GM10266 (cell line): ENCODE measurements around the gene PARD3B.

Source experiments
- DNase-seq: peaks from one replicate; pipeline ENCODE4 v3.0.0; 2012; ENCODE audit errors: extremely low spot score
- CTCF ChIP-seq: IDR thresholded peaks from 2 replicates; pipeline ENCODE4 v1.5.1; 2012; ENCODE audit warnings: mild to moderate bottlenecking, low read depth; ENCODE audit not compliant: control insufficient read depth, insufficient read depth; ENCODE audit errors: missing control alignments

Gene PARD3B

DNA sequence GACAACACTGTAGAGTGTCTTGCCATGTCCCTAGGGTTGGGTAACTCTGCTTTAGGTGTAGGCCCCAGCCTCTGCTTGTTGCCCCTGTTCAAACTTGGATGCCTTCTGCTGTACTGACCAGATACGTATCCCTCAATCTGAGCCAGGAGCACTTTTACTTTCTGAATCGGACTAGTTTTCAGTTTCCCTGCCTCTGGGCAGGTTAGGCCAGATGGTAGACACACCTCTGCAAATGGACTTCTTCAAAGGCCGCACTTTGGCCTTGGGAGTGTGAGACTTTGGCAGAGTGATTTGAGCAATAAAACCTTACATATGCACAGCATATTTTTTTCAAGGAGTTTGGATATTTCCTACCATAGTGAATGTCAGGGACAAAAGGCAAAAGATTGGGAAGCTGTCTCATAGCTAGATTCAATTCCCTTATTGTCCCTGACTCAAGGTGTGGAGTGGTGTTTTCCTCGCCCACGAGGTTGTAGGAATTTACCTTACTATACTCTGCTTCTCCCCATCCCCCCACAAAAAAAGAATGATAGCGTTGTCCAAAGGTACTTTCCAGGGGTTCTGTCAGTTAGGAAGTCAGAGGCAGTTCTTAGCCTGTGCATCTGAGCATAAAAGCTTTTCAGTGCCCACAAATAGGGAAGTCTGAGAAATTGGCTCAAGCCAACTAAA lies 15.3 kb upstream of the PARD3B start:
- DNase-seq: no peak
- no peak for TF ChIP-seq CTCF

DNA sequence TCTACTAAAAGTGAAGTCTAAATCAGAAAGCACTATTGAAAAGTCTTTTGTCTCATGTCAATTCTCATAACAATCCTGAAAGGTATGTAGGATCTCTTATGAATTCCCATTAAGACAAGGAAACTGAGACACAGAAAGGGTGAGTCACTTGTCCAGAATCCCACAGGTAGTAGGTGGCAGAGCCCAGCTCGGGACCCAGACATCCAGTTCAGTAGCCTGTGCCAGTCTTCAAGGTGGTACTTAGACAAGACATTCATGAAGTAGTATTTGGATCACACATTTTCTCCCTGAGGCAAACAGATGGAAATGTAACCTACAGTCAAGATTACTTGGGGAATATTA lies 14.8 kb upstream of the PARD3B start:
- no peak for DNase-seq
- no peak for TF ChIP-seq CTCF

DNA sequence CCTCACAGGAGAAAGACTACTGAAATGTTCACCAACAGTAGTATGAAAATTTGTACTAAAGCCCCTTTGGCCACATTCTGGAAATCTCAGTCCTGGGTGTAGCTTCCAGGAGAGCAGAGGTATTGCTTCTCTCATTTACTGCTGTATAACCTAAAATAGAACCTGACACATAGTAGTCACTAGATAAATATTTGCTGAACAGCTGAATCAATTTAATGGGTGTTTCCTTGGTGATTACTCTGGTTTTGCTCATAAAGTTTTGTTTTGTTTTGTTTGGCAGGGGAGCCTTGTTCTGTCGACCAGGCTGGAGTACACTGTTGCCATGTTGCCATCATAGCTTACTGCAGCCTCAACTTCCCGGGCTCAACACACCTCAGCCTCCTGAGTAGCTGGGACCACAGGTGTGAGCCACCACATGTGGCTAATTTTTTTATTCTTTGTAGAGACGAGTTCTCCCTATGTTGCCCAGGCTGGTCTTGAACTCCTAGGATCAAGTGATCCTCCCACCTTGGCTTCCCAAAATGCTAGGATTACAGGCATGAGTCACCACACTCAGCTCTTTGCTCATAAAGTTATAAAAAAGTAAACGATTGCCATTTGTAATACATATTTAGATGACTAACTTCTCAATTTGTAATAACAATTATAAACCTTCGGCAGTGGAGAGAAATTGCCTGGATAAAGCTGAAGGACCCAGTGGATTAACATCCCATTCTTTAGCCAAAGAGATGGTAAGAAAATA lies 11.5 kb upstream of the PARD3B start:
- DNase-seq: no peak
- TF ChIP-seq CTCF: no peak

DNA sequence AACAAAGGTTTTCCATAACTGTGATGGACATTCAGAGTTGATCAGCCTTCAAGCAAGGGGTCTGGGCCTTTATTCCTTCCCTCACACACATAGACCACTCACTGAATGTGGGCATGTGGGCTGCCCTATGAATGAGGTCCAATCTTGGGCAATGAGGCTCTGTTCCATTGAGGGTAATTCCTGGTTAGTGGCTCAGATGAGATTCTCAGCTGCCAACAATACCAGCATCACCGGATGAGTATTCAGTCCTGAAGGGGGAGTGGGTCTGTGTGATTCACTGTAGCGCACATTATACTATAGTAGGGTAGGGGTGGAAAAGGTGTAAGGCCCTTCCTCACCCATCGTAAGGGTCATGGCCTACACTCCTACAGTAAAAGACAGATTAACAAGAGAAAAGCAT lies 9.9 kb upstream of the PARD3B start:
- no peak for TF ChIP-seq CTCF

DNA sequence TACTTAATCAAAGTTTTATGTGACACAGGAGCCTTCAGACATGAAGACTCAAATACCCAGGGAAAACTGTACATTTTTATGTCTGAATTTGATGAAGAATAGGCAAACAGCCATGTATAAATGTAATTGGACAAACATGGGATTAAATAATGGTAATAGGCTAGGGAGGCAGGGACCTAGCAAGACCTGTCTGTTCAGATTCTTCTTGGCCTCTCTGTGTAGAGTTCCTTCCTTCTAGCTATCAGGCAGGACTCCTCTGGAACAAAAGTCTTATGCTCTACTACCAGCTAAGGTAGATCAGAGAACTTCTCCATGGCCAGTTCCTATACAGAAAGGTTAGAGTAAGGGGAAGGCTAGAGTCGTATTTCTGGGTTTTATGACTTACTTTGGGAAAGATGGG lies 9.5 kb upstream of the PARD3B start:
- DNase-seq: no peak
- no peak for TF ChIP-seq CTCF

More for the DNA sequence above, 9.9 kb upstream of the PARD3B start:
- DNase-seq: no peak

GRCh38 chr2:204538182-204539018 lies 6.9 kb upstream of the PARD3B start:
- TF ChIP-seq CTCF: no peak
- DNase-seq: no peak
